HG02884 (cell line): Measurements from ENCODE around the gene TBX6.
"Not testable (repeated sequence)": the region's sequence is repeated elsewhere in the genome, so short reads cannot be mapped to it uniquely, and the experiment has no call there.

Source experiments
- ATAC-seq: cut with Tn5 transposase; IDR thresholded peaks from one replicate; pipeline ENCODE4 v1.9.1; 2021; ENCODE audit warnings: mild to moderate bottlenecking, moderate library complexity; ENCODE audit not compliant: unreplicated experiment

TBX6 gene

DNA sequence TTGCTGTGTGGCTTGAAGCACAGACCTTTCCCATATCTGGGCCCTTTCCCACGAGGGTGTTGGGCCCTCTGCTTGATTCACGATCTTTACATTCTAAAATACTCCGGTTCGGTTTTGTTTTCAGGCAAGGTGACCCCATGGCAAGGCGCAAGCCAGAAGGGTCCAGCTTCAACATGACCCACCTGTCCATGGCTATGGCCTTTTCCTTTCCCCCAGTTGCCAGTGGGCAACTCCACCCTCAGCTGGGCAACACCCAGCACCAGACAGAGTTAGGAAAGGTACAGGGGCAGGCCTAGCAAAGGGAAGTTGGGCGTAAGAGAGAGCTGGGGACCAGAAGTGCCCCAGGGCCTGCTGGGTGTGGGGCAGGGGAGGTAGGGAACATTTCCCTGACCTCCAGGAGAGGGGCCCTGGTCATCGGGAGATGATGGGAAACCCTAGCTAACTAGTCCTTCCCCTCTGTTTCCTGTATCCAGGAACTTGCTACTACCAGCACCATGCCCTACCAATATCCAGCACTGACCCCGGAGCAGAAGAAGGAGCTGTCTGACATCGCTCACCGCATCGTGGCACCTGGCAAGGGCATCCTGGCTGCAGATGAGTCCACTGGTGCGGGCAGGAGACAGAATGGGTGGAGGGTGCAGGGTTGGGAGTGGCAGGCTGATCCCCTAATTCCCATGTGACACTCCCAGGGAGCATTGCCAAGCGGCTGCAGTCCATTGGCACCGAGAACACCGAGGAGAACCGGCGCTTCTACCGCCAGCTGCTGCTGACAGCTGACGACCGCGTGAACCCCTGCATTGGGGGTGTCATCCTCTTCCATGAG lies 24.8 kb downstream of the TBX6 start:
- no peak for ATAC-seq

DNA sequence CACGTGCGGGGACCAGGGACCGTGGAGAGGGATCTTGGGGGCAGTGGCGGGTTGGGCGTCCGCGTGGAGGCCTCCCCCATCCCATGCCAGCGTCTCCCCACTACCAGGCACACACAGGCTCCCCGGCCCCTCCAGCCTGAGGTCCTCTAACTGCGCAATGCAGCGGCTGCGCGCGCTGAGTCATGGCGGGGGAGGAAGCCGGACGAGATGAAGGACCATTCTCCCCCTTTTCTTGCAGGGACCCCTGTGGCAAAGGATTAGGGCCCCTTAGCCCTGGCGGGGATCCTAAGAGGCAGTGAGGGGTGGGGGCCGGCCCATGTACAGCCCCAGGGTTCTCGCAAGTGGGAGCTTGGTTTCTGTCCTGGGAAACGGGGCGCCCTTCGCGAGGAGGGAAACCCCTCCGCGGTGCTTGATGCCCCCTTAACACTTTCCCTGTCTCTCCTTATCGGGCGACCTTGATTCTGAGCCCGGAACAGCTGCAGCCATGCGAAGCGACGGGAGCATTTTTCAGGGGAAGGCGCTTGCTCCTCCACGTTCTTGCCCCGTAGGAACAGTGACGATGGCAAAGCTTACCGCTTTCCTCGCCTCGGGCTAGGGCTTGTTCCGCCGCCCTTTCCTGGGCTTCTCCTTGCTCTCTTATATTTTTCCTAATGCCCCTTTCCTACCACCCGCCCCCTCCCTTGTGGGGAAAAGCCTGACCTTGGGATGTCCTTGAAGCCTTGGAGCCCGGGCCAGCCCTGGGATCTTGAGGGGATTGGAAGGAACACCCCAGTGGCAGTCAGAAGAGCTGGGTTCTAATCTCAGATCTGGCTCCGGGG lies 25.6 kb downstream of the TBX6 start:
- no peak for ATAC-seq

GRCh38 chr16:30065102-30065942 lies 26.4 kb downstream of the TBX6 start, which contains the start of gene ALDOA:
TSS of gene ALDOA (plus strand) at chr16:30065760. CDS start at chr16:30066898, 1,138 bp downstream.
- peak; percentile 67 for ATAC-seq

DNA sequence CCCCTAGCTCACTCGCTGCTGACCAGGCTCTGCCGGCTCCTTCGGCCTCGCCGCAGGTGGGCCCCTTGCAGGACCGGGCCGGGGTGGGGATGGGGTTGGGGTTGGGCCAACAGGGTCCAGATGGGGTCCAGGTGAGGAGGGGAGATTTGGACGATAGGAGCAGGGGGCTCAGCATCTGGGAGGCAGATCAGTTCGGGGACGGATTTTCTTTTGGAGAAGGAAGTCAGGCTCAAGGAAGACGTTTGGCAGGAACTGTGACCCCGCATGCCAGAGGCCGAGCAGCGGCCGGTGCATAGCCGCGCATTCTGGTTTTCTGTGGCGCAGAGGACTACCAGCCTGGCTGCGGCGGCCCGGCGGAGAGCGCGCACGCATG lies 27.0 kb downstream of the TBX6 start:
- no peak for ATAC-seq

DNA sequence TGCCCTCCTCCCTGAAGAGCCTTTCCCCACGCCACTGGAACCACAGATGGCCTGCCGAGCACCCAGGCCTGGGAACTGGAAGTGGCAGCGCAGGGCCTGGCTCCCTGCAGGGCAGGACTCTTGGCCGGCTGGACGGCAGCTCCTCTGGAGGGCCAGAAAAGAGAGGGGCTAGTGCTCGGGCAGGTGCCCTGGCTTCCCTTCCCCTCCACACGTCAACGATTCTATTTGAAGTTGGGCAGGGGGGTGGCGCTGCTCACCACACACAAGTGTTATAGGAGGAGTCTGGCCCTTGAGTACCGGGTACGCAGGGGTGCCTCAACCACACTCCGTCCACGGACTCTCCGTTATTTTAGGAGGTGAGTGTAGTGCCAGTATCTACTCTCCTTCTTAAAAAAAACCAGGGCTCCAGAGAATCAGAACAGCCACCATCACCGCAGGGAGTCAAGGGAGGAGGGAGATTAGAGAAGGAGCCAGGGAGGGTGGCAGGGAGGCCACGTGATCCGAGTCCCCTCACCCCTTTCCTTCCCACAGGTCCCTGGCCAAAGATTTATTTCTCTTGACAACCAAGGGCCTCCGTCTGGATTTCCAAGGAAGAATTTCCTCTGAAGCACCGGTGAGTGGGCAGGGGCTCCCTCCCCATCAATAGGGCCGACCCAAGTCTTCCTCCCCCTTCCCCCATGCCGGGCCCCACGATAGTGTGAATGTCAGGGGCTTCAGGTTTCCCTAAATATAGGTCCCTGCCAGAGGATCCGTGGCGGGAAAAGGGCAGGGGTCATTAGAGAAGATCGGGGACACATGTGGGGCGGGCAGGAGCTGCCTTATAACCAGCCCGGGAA lies 27.6 kb downstream of the TBX6 start:
- no peak for ATAC-seq

DNA sequence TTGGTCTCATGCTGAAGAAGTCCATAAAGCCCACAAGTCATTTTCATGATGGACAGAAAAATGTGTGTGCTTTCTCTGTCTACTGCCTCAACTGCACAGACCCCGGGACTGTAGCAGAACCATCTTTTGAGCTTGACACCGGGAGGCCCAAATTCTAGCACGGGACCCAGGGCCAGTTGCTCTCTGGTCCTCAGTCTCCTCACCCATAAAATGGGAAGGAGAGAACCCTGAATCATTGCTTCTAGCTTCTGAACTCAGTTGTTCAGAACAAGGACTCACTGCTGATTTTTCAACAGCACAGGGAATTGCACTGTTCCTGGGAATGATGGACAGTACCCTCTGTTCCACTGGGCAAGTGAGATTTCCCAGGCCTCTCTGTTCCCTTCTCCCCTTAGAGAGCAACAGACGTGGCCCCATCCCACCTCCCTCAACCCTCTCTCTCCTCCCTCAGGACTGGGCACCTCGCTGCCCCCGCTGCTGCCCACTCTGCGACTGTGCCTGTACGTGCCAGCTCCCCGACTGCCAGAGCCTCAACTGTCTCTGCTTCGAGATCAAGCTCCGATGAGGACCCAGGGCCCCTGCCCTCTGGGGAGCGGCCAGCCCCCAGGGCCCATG lies 28.3 kb downstream of the TBX6 start:
- no peak for ATAC-seq

GRCh38 chr16:30060836-30061554 lies 30.7 kb downstream of the TBX6 start:
- no peak for ATAC-seq

DNA sequence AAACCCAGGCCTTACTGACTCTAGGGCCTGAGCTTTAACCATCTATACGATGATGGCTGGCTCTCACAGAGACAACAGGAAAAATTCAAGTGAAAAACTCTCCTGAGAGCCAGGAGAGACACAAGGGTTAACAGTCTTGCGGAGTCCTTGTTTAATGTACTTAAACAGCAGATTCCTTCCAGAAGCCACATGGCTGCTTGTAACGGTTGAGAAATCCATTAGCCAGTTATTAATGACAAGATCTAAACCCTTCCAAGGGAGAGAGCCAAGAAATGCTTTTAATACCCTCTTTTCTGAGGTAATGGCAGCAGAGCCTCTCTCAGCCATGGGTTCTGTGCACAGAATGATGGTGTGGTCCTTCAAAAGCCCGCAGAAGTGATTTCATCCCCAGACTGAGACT lies 31.4 kb downstream of the TBX6 start:
- ATAC-seq = no peak

GRCh38 chr16:30054959-30055553 lies 36.7 kb downstream of the TBX6 start:
- no peak for ATAC-seq

- ATAC-seq = no peak
These were observed 37.3 kb downstream of the TBX6 start for GRCh38 chr16:30054451-30054850.

DNA sequence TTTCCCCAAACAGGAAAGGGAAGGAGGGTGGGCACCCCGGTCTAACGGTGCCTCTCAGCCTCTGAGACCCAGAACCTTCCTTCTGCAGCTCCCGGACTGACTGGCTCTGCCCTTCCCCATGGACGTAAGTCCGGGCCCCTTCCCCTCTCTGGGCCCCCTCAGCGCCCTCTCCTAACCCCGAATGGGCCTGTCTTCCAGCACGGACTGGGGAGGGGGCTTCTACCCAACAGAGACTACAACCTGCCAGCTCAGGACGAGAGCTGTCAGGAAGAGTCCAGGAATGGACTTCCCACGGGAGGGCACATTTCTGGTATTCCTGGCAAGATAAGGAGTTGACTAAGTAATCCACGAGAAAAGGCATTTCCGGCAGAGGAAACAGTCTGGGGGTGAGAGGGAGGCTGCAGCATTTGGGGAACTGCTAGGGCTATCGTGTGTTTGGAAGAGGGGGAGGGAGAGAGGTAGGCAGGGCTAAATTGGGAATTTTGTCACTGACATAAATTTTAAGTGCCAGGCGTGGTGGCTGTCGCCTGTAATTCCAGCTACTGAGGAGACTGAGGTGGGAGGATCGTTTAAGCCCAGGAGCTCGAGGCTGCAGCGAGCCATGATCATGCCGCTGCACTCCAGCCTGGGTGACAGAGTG lies 38.2 kb downstream of the TBX6 start:
- no peak for ATAC-seq

DNA sequence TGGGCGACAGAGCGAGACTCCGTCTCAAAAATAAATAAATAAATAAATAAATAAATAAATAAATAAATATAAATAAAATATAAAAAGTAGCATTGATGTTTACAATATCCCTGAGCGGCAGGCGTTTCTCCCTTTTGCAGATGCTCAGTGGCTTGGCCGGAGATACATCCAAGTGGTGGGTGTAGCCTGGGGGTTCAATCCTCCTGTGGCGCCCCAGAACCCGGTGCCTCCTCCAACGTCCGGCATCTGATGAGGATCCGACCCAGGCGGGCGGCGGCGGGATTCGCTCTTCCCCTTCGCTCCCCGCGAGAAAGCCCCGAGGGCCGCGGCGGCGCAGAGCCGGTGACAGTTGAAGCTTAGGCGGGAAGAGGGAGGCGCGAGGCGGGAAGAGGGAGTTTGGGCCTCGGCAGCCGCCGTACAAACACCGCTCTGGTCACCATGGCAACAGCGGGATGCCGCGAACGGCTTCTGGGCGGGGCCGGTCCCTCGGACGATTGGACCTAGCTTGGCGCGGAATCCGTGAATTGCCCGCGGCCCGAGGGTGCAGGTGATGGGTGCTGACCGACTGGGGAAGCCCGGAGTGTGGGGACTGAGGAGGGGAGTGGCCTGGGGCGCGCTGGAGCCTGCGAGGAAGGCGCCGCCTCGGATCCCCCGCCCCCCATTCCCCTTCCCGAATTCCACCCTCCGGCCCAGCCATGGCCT lies 38.9 kb downstream of the TBX6 start:
- ATAC-seq = no peak

DNA sequence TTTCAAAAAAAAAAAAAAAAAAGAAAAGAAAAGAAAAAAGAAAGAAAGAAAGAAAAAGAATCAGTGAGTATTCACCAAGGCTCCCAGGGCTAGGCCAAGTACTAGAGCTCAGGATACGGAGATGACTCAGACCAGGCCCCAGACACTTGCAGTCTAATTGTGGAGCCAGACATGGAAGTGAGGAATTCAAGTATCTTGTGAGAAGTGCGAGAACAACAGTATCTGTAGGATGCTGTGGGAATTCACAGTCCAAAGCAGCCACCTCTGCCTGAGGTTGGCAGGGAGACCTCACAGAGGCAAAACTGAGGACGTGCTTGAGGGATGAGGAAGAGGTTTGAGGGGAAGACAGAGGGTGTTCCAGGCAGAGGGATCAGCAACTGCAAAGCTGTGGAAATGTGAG lies 40.2 kb downstream of the TBX6 start:
- ATAC-seq = no peak

GRCh38 chr16:30049871-30050270 lies 41.9 kb downstream of the TBX6 start:
- no peak for ATAC-seq

GRCh38 chr16:30046588-30046987 lies 45.1 kb downstream of the TBX6 start:
- ATAC-seq = no peak

DNA sequence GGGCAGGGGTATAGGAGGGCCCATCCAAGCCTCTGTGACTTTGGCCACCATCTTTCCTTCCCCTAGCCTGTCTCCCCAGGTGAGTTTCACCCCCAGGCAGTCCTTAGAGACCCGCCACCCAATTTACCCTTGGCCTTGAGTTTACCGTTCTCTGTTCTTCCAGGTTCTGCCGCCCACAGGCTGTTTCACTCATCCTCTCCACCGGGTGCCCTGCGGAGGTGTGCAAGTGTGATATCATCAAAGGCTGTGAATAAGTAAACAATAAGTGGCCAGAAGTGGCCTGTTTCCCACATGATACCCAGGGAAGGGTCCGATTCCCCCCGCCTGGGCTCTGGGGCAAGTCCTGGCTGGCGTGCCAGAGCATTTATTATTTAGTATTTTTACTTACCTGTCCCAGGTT lies 45.5 kb downstream of the TBX6 start:
- no peak for ATAC-seq

GRCh38 chr16:30041841-30042240 lies 49.9 kb downstream of the TBX6 start:
- ATAC-seq = no peak

- ATAC-seq = not testable (repeated sequence)
These were observed 51.0 kb downstream of the TBX6 start for GRCh38 chr16:30040690-30041089.
